NCI-H82 treated with DMSO at 0.1 percent for 48 hours (cell line): ENCODE measurements around the gene SLC2A10.
A peak's percentile ranks its signal among the peaks of the same experiment; 100 is the strongest.
"Not testable (repeated sequence)": the region's sequence is repeated elsewhere in the genome, so short reads cannot be mapped to it uniquely, and the experiment has no call there.

Source experiments
- DNase-seq: peaks from one replicate; lab custom pipeline; 2025; ENCODE audit not compliant: unreplicated experiment; lab: John Stamatoyannopoulos, UW

Gene SLC2A10

DNA sequence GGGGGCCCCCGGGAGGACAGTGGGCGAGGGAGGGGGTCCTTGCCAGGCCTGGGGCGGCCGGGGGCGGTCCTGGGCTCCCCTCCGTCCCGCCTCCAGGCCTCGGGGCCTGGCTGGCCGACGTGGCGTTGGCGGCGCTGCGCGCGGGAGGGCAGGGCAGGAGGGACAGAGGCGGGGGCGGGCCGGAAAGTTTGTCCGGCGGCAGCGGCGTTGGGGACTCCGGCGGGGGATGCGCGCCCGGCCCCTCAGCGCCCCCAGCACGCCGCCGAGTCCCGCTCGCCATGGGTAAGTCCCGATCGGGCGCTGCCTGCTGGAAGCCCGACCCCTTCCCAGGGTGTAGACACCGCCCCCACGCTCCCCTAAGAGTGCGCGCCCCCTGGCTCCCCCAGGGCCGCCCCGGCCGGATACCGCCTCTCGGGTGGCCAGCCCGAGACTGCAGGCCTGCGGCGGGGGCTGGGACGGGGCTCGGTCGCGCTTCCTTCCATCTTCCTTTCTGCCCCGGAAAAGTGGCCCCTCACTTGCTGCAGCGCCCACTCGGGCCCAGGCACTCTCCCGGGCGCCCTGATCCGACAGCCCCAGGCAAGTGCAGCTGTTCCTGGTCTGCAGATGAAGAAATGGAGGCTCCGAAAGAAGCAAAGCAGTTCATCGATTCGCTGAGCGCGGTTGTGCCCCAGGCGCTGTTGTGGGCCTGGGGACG, at the start of gene SLC2A10:
Gene SLC2A10 (plus strand): TSS at position 191 of the 694 bp plus-strand sequence. CDS start 88 bp downstream, at position 279.
- DNase-seq, result no peak

DNA sequence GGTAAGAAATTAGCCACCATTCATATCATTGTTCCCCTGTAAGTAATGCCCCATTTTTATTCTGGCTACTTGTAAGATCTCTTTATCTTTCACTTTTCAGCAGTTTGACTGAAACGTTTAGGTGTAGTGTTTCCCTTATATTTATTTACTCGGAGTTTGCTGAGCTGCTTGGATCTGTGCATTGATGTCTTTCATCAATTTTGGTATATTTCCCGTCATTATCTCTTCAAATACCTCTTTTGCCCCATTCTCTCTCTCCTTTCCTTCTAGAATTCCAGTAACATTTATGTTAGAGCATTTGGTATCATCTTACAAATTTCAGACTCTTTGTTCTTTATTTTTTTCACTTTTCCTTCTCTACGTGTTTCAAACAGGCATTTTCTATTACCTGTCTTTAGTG, 49.0 kb upstream of the SLC2A10 start:
- DNase-seq, result no peak

DNA sequence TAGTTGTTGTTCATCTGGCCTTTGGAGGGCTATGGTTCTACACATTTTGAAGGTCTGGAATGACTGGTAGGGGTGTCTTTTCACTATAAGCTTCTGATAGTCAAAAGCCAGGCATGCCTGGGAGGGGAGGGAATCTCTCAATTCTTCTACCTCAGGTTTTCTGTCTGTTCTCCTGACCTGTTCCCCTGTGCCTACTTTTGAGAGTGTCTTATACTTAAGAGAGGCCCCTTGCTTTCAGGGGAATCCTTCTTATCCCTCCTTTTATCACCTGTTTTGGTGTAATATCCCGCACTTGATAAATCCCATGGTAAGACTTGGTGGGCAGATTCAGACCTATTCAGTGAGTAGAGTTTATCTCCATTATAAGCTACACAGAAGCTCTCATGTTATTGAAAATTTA, 47.8 kb upstream of the SLC2A10 start:
- no peak for DNase-seq

DNA sequence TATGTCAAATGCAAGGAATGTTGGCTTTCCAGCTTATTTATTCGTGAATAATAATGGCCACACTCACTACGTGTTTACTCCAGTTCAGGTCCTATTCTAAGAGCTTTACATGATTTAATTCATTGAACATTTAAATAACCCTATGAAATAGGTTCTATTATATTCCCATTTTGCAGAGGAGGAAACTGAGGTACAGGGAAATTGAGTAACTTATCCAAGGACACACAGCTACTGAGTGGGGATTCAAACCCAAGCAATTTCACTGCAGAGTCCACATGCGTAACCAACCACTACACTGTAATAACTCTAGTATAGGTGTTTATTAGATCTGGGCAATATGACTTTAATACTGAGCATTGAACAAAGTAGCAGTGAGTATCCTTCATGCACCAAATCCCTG, 45.9 kb upstream of the SLC2A10 start:
- no peak for DNase-seq

DNA sequence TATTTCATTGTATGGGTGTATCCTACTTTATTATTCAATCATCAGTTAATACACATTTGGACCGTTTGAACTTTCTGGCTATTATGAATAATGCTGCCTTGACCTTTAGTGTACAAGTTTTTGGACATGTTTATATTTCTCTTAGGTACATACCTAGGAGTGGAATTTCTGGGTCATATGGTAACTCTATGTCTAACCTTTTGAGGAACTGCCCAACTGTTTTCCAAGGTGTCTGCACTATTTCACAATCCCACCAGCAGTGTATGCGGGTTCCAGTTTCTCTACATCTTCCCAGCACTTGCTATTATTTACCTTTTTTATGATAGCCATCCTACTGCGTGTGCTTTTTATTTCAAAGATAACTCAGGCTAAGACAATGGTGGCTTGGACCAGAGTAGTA, 43.8 kb upstream of the SLC2A10 start:
- DNase-seq, result no peak

DNA sequence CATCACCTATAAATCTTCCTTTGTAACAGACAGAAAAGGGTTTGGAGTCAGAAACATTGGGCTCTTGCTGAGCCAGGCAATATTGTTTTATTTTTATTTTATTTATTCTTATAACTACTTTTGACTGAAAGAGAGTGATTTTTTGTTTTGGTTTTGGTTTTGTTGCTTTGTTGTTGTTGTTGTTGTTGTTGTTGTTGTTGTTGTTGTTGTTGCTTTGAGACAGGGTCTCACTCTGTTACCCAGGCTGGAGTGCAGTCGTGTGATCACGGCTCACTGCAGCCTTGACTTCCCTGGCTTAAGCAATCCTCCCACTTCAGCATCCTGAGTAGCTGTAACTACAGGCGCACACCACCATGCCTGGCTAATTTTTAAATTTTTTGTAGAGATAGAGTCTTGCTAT, 43.1 kb upstream of the SLC2A10 start:
- DNase-seq, result no peak

DNA sequence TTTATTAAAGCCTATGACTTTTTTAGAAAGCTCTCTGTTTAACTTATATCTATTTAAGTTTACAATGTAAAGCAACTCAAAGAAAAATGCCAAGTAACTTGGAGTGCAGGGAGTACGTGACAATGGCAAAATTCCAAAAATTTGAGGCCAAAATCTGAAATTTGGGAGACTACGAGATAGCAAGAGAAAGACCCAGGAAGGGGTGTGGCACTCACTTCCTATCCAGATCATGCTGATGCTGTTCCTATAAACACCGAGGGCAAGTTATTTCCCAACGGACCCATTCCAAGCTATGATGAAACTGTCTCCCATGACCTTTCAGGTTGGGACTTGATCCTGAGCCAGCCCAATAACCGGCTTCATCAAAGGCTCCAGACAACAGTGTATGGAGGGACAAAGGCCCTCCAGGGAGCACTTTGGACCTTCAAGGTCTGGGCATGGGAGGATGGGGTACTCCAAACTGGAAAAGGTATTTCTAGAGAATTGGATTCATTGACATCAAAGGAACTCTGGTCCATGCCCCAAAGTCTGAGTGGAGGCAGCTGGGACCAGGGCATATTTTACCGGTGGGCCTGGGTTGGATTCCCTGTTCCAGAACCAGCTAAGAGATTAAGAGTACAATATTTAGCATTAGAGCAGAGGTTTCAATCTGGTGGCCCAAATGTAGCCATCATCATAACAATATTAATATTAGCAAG, 42.5 kb upstream of the SLC2A10 start:
- DNase-seq, result no peak

DNA sequence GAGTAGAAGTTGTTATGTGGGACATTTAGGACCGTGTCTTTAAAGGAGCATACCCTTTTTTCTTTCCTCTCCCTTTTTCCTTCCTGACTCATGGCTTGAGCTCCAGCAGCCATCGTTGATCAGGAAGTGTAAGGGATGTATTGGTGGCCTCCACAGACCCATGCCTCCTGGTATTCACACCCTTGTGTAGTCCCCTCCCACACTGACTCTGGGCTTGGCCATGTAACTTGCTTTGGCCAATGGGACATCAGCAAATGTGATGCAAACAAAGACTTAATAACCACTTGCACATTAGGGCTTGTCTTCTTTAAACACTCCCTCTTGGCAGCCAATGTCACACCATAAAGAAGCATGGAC, 39.2 kb upstream of the SLC2A10 start:
- DNase-seq, result no peak

DNA sequence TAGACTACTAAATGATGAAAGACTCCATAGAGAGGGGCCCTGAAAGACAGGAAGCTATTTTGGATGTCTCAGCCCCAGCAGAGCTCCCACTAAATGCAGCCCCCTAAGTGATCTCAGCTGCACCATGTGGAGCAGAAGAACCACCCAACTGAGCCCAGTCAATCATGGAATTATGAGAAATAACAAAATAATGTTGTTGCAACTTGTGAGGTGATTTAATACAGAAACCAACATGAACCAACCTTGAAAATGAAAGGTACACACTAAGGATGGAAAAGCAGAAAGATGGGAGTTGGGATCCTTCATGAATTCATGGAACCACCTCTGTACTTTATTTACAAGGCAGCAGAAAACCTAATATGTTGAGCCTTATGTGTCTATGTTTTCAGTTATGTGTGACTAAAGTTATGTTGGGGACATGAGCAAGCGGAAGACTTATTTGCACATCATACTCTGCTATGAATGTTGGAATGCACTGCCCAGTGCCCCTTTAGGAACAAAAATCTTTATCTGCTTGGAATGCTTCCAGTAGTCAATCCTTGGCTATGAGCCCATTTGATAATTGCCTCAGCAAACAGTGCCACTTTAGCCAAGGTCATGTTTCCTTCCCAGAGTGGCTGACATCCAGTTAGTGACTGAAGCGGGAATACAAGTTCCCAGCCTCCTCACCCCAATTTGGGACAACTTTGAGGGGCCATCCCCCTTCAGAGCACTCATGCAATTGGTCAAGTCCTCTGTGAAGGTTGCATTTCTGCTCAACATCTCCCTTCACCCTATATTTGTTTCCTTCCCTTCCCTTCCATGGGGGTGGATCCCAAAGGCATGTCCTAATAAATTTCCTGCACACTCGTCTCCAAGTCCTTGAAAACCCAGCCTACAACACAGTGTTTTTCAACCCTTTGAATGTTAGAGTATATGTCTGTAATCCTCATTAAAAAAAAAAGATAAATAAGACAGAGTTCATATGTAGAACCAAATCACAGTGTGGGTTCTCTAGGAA, 38.6 kb upstream of the SLC2A10 start:
- no peak for DNase-seq

DNA sequence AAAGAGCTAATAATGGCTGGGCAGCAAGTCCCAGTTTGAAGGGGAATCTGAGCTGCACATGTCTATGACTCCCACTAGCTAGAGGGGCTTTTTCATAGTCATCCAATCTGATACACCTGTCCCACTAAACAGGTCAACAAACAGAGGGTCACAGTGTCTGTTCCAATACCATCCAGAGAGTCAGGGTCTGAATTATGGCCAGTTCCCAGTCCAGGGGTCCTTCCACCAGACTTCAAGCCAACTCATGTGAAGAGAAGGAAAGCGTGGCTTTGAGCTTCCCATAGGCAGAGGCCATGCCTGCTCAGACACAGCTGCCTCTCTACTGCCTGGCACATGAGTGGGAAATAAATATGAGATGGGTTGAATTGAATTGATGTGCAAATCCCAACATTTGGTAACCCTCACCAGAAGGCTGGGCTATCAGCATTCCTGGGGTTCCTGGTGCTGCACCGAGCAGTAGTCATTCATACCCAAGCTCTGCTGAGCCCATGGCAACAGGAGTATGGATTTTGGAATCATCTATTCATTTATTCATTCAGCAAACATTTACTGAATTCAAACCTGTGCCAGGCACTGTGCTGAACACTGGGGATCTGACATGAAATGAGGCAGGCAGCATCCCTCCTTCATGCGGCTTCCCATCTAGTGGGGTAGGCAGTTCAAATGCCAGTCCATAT, 37.4 kb upstream of the SLC2A10 start:
- DNase-seq, result no peak

DNA sequence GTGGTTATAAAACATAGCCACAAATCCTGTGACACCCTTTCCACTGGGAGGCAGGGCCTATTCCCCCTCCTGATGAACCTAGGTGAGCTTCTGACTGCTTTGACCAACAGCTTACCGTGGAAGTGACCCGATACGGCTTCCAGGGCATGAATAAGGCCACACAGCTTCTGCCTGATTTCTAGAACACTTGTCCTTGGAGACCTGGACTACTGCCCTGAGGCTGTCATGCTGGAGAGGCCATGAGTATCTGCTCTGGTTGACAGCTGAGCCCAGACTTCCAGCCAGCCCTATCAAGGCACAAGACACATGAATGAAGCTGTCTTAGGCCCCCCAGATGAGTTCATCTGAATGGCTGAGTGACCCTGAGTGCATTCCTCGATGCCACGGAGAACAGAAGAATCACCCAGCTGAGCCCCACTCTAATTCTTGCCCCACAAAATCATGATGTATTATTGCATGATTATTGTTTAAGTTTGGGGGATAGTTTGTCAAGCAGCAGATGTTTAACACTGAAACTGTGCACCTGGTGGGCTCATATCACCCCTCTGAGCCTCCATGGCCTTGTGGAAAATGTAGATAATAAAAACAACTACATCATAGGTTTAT, 36.8 kb upstream of the SLC2A10 start:
- DNase-seq, result no peak

DNA sequence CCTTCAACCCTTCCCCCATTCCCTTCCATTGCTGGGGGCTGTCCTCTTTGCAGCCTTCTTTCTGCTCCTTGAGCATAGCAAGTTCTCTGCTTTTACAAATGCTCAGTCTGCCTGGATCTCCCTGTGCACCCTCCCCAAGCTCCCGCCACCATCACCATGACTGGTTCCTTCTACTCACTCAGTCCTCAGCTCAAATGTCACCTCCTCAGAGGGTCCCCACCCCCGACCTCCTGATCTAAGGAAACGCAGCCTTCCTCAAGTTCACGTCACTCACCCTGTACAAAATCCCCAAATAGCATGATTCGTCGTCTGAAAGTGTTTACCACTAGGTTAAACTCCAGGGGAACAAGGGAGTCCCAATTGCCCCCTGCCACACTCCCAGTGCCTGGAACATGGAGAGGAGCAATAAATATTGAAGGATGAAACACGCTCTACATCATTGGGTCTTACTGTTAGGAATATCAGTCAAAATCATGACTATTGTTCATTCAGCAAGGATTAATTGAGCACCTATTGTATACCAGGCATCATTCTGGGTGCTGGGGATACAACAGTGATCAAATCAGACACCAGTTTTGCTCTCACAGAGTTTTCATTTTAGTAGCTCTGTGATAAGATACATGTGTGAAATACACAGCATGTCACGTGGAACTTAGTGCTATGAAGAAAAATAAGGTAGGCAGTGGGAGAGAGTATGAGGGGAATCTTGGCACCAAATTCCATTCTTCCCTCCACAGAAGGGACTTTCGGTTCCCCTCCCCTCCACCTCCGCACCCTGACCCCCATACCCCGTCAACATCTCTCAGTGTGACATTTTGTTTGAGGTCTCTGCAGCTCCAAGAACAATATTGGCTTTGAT, 35.8 kb upstream of the SLC2A10 start:
- DNase-seq, result no peak

DNA sequence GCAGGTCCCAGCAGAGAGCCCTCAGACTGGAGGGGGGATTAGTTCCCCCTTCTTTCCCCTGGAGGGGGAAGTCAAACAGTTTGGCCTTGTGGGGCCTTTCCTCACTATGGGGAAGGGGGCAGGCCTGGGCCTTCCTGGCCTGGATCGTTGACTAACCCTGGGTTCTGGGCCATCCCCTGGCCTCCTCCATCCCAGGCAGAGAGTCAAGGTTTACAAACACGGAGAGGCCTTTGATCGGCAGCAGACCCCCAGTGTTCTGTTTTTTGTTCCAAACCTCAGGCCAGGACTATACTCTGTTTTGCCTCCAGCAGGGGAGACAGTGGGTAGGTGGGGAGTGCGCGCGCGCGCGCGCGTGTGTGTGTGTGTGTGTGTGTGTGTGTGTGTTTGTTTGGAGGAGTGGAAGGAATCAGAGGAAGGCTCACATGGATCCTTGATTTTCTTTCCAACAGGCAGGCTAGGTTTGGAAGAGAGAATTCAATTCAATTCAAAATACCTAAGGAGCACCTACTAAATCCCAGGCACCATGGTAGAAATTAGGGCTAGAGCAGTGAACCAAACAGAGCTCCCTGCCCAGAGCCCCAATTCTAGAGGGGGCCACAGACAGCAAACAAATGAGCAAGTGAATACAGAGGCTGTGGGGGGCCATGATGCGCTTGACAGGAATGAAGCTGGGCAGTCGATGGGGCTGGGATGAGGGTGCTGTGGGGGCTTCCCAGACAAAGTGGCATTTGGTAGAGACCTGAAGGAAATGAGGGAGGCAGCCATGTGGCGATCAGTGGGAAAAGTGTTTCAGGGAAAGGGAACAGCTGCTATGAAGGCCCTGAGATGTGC, 35.0 kb upstream of the SLC2A10 start:
- no peak for DNase-seq

DNA sequence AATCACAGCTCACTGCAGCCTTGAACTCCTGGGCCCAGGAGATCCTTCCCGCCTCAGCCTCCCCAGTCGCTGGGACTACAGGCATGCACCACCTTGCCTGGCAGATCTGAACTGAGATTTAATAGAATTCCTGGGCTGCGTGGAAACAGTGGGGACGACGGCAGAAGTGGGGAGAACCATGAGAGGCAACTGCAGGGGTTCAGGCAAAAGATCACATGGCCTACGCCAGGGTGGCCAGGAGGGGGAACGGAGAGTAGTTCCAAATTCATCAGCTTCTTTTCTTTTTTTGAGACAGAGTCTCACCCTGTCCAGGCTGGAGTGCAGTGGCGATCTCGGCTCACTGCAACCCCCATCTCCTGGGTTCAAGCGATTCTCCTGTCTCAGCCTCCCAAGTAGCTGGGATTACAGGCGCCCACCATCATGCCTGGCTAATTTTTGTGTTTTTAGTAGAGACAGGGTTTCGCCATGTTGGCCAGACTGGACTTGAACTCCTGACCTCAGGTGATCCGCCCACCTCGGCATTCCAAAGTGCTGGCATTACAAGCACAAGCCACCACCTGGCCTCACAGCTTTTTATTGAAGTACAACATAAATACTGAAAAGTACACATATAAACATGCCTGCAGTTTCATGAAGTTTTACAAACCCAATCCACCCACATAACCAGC, 32.7 kb upstream of the SLC2A10 start:
- DNase-seq, result not testable (repeated sequence)

DNA sequence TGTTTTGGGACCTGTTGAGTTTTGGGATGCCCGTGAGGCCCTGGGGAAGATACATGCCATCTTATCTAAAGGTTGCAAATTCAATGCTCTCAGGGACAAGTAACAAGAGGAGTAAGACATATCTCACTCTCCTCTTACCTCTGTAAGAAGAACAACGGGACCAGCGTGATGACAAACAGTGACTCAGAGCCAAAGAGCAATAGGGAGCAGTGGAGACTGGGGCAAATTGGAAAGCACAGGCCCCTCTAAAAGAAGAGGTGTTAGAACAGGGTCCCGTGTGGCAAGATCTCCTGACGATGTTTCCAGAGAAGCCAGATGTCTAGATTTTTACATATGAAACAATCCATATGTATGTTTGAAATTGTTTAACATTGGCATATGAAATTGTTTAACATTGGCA, 31.8 kb upstream of the SLC2A10 start:
- no peak for DNase-seq

DNA sequence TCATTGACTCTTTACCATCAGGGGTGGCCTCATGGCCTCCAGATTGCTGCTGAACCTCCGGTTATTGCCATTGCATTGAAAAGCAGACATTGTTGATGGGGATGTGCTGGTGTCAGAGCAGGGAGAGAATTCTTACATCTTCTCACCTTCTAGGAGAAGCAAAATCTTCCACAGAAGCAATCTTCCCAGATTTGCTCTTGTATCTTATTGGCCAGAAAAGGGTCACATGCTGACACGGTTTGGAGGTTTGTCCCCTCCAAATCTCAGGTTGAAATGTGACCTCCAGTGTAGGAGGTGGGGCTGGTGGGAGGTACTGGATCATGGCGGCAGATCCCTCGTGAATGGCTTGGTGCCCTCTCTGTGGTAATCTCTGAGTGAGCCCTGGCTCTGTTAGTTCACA, 30.9 kb upstream of the SLC2A10 start:
- no peak for DNase-seq

DNA sequence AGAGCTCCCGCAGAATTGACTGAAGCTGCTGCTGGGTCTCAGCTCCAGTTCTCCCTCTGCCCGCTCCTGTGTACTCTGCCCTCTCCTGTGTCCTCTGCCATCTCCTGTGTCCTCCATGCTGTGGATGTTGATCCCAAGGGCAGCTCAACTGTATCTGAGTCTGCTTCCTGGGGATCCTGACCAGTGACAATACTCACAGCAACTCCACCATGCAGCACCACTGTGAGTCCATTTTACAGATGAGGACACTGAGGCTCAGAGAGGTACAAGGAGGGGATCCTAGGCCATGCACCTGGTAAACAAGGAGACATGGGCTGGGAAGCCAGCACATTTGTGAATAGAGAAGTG, 28.8 kb upstream of the SLC2A10 start:
- no peak for DNase-seq

DNA sequence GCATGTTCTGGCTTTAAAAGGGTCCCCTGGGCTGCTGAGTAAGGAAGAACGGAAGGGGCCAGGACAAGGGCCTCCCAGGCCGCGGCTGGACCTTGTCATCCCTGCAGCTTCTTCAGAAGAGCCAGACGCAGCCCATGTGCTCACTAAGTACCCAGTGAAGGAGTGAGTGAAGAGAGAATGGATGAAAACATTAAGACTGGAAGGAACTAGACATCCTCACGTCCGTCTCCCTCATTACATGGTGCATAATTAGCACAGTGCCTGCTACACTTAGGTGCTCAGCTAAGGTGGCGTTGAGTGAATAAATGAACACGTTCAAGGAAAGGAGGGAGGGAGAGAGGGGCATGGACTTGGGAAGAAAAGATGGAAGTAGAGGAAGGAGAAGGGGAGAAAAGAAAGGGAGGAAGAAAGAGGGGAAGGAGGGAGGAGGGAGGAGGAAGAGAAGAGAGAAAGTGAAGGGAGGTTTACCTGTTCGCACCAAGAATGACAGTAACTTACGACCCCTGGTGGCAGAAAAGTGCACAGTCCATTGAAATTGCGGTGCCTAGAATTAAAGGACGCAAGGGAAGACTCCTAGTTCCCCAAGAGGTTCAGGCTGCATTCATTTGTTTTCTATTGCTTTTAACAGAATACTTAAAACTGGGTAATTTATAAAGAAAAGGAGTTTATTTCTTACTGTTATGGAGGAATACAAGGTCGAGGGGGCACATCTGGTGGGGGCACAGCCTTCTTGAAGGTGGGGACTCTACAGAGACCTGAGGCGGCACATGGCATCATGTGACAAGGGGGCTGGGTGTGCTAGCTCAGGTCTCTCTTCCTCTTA, 28.2 kb upstream of the SLC2A10 start:
- DNase-seq, result peak; percentile 37
